SK-N-SH treated with all-trans-retinoic acid at 6 μM for 48 hours (cell line): ENCODE data around the gene IL18.
"Not testable (repeated sequence)": the region's sequence is repeated elsewhere in the genome, so short reads cannot be mapped to it uniquely, and the experiment has no call there.

Experiments used
- ATAC-seq: fragments of 200-7000 bp; cut with Tn5 transposase; 3 replicates; pipeline ENCODE4 v1.9.1; 2020; ENCODE audit warnings: mild to moderate bottlenecking, moderate library complexity
- ARNTL ChIP-seq: fragments of 450-650 bp; formaldehyde crosslinking; IDR thresholded peaks from 2 replicates; pipeline ENCODE4 v1.5.0; 2020; ENCODE audit warnings: low read depth, mild to moderate bottlenecking, moderate library complexity, borderline replicate concordance
- BACH2 ChIP-seq: fragments of 250-450 bp; sonication (Bioruptor Pico); IDR thresholded peaks from 2 replicates; pipeline ENCODE4 v1.9.0; 2021; ENCODE audit warnings: mild to moderate bottlenecking, borderline replicate concordance
- CREB5 ChIP-seq: fragments of 250-450 bp; sonication (Bioruptor Pico); IDR thresholded peaks from 2 replicates; pipeline ENCODE4 v1.5.1; 2020; ENCODE audit warnings: low read depth, mild to moderate bottlenecking, moderate library complexity
- CSDC2 ChIP-seq: fragments of 250-450 bp; sonication (Bioruptor Pico); IDR thresholded peaks from 2 replicates; pipeline ENCODE4 v1.5.0; 2020; ENCODE audit warnings: mild to moderate bottlenecking, moderate library complexity
- CSRNP3 ChIP-seq: fragments of 250-450 bp; sonication (Bioruptor Pico); IDR thresholded peaks from 2 replicates; pipeline ENCODE4 v1.5.1; 2021; ENCODE audit warnings: mild to moderate bottlenecking, moderate library complexity
- ESRRG ChIP-seq: fragments of 250-450 bp; sonication (Bioruptor Pico); IDR thresholded peaks from 2 replicates; pipeline ENCODE4 v1.6.1; 2021; ENCODE audit warnings: mild to moderate bottlenecking
- ISL1 ChIP-seq: fragments of 250-450 bp; sonication (Bioruptor Pico); IDR thresholded peaks from 2 replicates; pipeline ENCODE4 v2.1.2; 2022; ENCODE audit warnings: mild to moderate bottlenecking, moderate library complexity
- OSR1 ChIP-seq: fragments of 250-450 bp; sonication (Bioruptor Pico); IDR thresholded peaks from 2 replicates; pipeline ENCODE4 v1.8.0; 2022; ENCODE audit warnings: moderate library complexity, mild to moderate bottlenecking, inconsistent platforms
- PATZ1 ChIP-seq: fragments of 250-450 bp; sonication (Bioruptor Pico); IDR thresholded peaks from 2 replicates; pipeline ENCODE4 v1.8.0; 2020; ENCODE audit warnings: mild to moderate bottlenecking, moderate library complexity, borderline replicate concordance
- POU6F1 ChIP-seq: fragments of 250-450 bp; sonication (Bioruptor Pico); IDR thresholded peaks from 2 replicates; pipeline ENCODE4 v1.8.0; 2021; ENCODE audit warnings: low read depth, mild to moderate bottlenecking, moderate library complexity, borderline replicate concordance
- PPARA ChIP-seq: fragments of 250-450 bp; sonication (Bioruptor Pico); IDR thresholded peaks from 2 replicates; pipeline ENCODE4 v1.5.0; 2020; ENCODE audit warnings: mild to moderate bottlenecking, borderline replicate concordance
- RARB ChIP-seq: fragments of 250-450 bp; sonication (Bioruptor Pico); IDR thresholded peaks from 2 replicates; pipeline ENCODE4 v1.8.0; 2021; ENCODE audit warnings: mild to moderate bottlenecking, moderate library complexity
- SNAI2 ChIP-seq: fragments of 250-450 bp; sonication (Bioruptor Pico); IDR thresholded peaks from 2 replicates; pipeline ENCODE4 v1.5.0; 2020; ENCODE audit warnings: mild to moderate bottlenecking, moderate library complexity
- TCF4 ChIP-seq: fragments of 250-450 bp; sonication (Bioruptor Pico); IDR thresholded peaks from 2 replicates; pipeline ENCODE4 v1.8.0; 2021; ENCODE audit warnings: mild to moderate bottlenecking, moderate library complexity, borderline replicate concordance
- TOX ChIP-seq: fragments of 250-450 bp; sonication (Bioruptor Pico); IDR thresholded peaks from 2 replicates; pipeline ENCODE4 v1.8.0; 2021; ENCODE audit warnings: mild to moderate bottlenecking, moderate library complexity, borderline replicate concordance
- TSHZ2 ChIP-seq: fragments of 250-450 bp; sonication (Bioruptor Pico); IDR thresholded peaks from 2 replicates; pipeline ENCODE4 v1.5.0; 2020; ENCODE audit warnings: mild to moderate bottlenecking, moderate library complexity
- ZC3H10 ChIP-seq: fragments of 250-450 bp; sonication (Bioruptor Pico); IDR thresholded peaks from 2 replicates; pipeline ENCODE4 v1.5.1; 2021; ENCODE audit warnings: mild to moderate bottlenecking, moderate library complexity
- ZFP3 ChIP-seq: fragments of 250-450 bp; sonication (Bioruptor Pico); IDR thresholded peaks from 2 replicates; pipeline ENCODE4 v1.5.0; 2020; ENCODE audit warnings: mild to moderate bottlenecking, moderate library complexity
- ZFP30 ChIP-seq: fragments of 450-650 bp; formaldehyde crosslinking; IDR thresholded peaks from 2 replicates; pipeline ENCODE4 v1.5.0; 2022; ENCODE audit warnings: mild to moderate bottlenecking, moderate library complexity
- ZNF565 ChIP-seq: fragments of 450-650 bp; formaldehyde crosslinking; conservative IDR thresholded peaks from 2 replicates; pipeline ENCODE4 v1.5.0; 2020; ENCODE audit warnings: low read depth, mild to moderate bottlenecking, moderate library complexity
- ZNF8 ChIP-seq: fragments of 450-650 bp; formaldehyde crosslinking; IDR thresholded peaks from 2 replicates; pipeline ENCODE4 v1.5.0; 2020; ENCODE audit warnings: mild to moderate bottlenecking, moderate library complexity

The IL18 gene

GRCh38 chr11:112097734-112098528 lies 66.0 kb downstream of the IL18 start (continued):
- no peak for TF ChIP-seq TSHZ2
- no peak for TF ChIP-seq CSDC2 (CRISPR knock-in tag)
- TF ChIP-seq TOX: no peak
- TF ChIP-seq ZFP3: no peak
- no peak for TF ChIP-seq OSR1
- no peak for TF ChIP-seq ESRRG (CRISPR knock-in tag)
- no peak for TF ChIP-seq CREB5
- no peak for TF ChIP-seq ISL1 (CRISPR knock-in tag)
- TF ChIP-seq RARB (CRISPR knock-in tag): no peak

- TF ChIP-seq TSHZ2 (no peak), BACH2 (CRISPR knock-in tag) (no peak), TCF4 (CRISPR knock-in tag) (no peak), ZNF565 (CRISPR knock-in tag) (no peak), ARNTL (CRISPR knock-in tag) (no peak), POU6F1 (no peak), ZC3H10 (CRISPR knock-in tag) (no peak), ZFP3 (no peak), OSR1 (no peak), PPARA (CRISPR knock-in tag) (no peak), PATZ1 (no peak), SNAI2 (CRISPR knock-in tag) (no peak), ZFP30 (CRISPR knock-in tag) (no peak), ZNF8 (CRISPR knock-in tag) (no peak), RARB (CRISPR knock-in tag) (no peak), CSRNP3 (CRISPR knock-in tag) (no peak)
Measured at GRCh38 chr11:112096194-112096593, 67.7 kb downstream of the IL18 start.

GRCh38 chr11:112095302-112095701 lies 68.6 kb downstream of the IL18 start:
- ATAC-seq: not testable (repeated sequence)

More at GRCh38 chr11:112096194-112096593, 67.7 kb downstream of the IL18 start:
- no peak for ATAC-seq
